HEK293 (cell line): ENCODE data around the gene NUFIP2.

ENCODE experiments used
- CTCF ChIA-PET: fragments of 350-600 bp; formaldehyde crosslinking; extraction: SDS; loops from one replicate; lab custom pipeline; 2021; ENCODE audit warnings: antibody characterized with exemption; lab: Yijun Ruan, JAX
- POLR2A ChIA-PET: fragments of 300-600 bp; formaldehyde crosslinking; extraction: SDS; loops from one replicate; lab custom pipeline; 2020; ENCODE audit warnings: antibody characterized with exemption, inconsistent platforms; lab: Yijun Ruan, JAX
- H3K27ac ChIP-seq: fragments of 200-500 bp; sonication (Bioruptor generic); 2 replicates; pipeline ENCODE4 v1.5.1; 2014; ENCODE audit warnings: low read depth, low read length, control low read depth, inconsistent platforms; ENCODE audit errors: extremely low read depth
- H3K36me3 ChIP-seq, 2 experiments: fragments of 200-500 bp in 1 of 2; sonication (Bioruptor generic) in 1 of 2; 1 replicate in 1 of 2; 2 replicates in 1 of 2; pipeline ENCODE4 v1.5.1; 2014 to 2017; ENCODE audit warnings: inconsistent platforms in 2 of 2, low read length in 2 of 2; ENCODE audit not compliant: control insufficient read depth in 2 of 2, insufficient read depth in 1 of 2
- H3K4me1 ChIP-seq: fragments of 200-500 bp; sonication (Bioruptor generic); 2 replicates; pipeline ENCODE4 v1.5.1; 2014; ENCODE audit warnings: mild to moderate bottlenecking, low read length, inconsistent platforms; ENCODE audit not compliant: control insufficient read depth, insufficient read depth
- H3K4me3 ChIP-seq: 2 replicates; pipeline ENCODE4 v1.5.1; 2011; ENCODE audit warnings: low read depth, mild to moderate bottlenecking, control low read depth, low read length, moderate library complexity
- H3K9me3 ChIP-seq: fragments of 200-500 bp; sonication (Bioruptor generic); 2 replicates; pipeline ENCODE4 v1.5.1; 2014; ENCODE audit warnings: low read depth, low read length, inconsistent platforms; ENCODE audit not compliant: control insufficient read depth, insufficient read depth
- FEZF1 ChIP-seq: fragments of 450-650 bp; formaldehyde crosslinking; IDR thresholded peaks from 2 replicates; pipeline ENCODE4 v1.5.1; 2016; ENCODE audit warnings: missing biosample characterization, missing genetic modification characterization
- GLI4 ChIP-seq: fragments of 450-650 bp; formaldehyde crosslinking; IDR thresholded peaks from 2 replicates; pipeline ENCODE4 v1.5.1; 2016; ENCODE audit warnings: missing biosample characterization, missing genetic modification characterization
- RBAK ChIP-seq: fragments of 450-650 bp; formaldehyde crosslinking; IDR thresholded peaks from 2 replicates; pipeline ENCODE4 v1.5.1; 2016; ENCODE audit warnings: missing biosample characterization, missing genetic modification characterization
- SALL2 ChIP-seq: fragments of 450-650 bp; formaldehyde crosslinking; IDR thresholded peaks from 2 replicates; pipeline ENCODE4 v1.5.0; 2017; ENCODE audit warnings: missing biosample characterization, mild to moderate bottlenecking, missing genetic modification characterization, borderline replicate concordance
- SCRT1 ChIP-seq: fragments of 450-650 bp; formaldehyde crosslinking; IDR thresholded peaks from 2 replicates; pipeline ENCODE4 v1.5.1; 2016; ENCODE audit warnings: missing biosample characterization, missing genetic modification characterization, borderline replicate concordance
- SCRT2 ChIP-seq: fragments of 450-650 bp; formaldehyde crosslinking; IDR thresholded peaks from 2 replicates; pipeline ENCODE4 v1.5.1; 2016; ENCODE audit warnings: missing biosample characterization, missing genetic modification characterization
- TCF7L2 ChIP-seq: IDR thresholded peaks from 2 replicates; pipeline ENCODE4 v1.6.1; 2011; ENCODE audit warnings: low read depth, mild to moderate bottlenecking, inconsistent platforms, low read length, moderate library complexity, borderline replicate concordance
- YY1 ChIP-seq: fragments of 450-650 bp; formaldehyde crosslinking; IDR thresholded peaks from 2 replicates; pipeline ENCODE4 v1.5.1; 2018; ENCODE audit warnings: missing biosample characterization, missing genetic modification characterization
- ZBTB1 ChIP-seq: fragments of 450-650 bp; formaldehyde crosslinking; IDR thresholded peaks from 2 replicates; pipeline ENCODE4 v1.5.1; 2016; ENCODE audit warnings: missing biosample characterization, missing genetic modification characterization
- ZBTB21 ChIP-seq: fragments of 450-650 bp; formaldehyde crosslinking; IDR thresholded peaks from 2 replicates; pipeline ENCODE4 v1.5.1; 2017; ENCODE audit warnings: missing biosample characterization, missing genetic modification characterization
- ZNF112 ChIP-seq: fragments of 450-650 bp; formaldehyde crosslinking; IDR thresholded peaks from 2 replicates; pipeline ENCODE4 v1.5.0; 2017; ENCODE audit warnings: missing biosample characterization, missing genetic modification characterization
- ZNF114 ChIP-seq: fragments of 450-650 bp; formaldehyde crosslinking; IDR thresholded peaks from 2 replicates; pipeline ENCODE4 v1.5.0; 2017; ENCODE audit warnings: missing biosample characterization, missing genetic modification characterization
- ZNF175 ChIP-seq: fragments of 450-650 bp; formaldehyde crosslinking; IDR thresholded peaks from 2 replicates; pipeline ENCODE4 v1.5.1; 2016; ENCODE audit warnings: missing biosample characterization, missing genetic modification characterization
- ZNF211 ChIP-seq: fragments of 450-650 bp; formaldehyde crosslinking; IDR thresholded peaks from 2 replicates; pipeline ENCODE4 v1.5.1; 2016; ENCODE audit warnings: low read depth, missing biosample characterization, missing genetic modification characterization
- ZNF324 ChIP-seq: fragments of 450-650 bp; formaldehyde crosslinking; IDR thresholded peaks from 2 replicates; pipeline ENCODE4 v1.5.1; 2016; ENCODE audit warnings: missing biosample characterization, missing genetic modification characterization
- ZNF501 ChIP-seq: fragments of 450-650 bp; formaldehyde crosslinking; IDR thresholded peaks from 2 replicates; pipeline ENCODE4 v1.5.1; 2016; ENCODE audit warnings: missing biosample characterization, missing genetic modification characterization
- ZNF521 ChIP-seq: fragments of 450-650 bp; formaldehyde crosslinking; IDR thresholded peaks from 2 replicates; pipeline ENCODE4 v1.5.1; 2017; ENCODE audit warnings: missing biosample characterization, mild to moderate bottlenecking, missing genetic modification characterization
- ZNF558 ChIP-seq: fragments of 450-650 bp; formaldehyde crosslinking; IDR thresholded peaks from 2 replicates; pipeline ENCODE4 v1.5.1; 2016; ENCODE audit warnings: missing biosample characterization, missing genetic modification characterization
- ZNF654 ChIP-seq: fragments of 450-650 bp; formaldehyde crosslinking; IDR thresholded peaks from 2 replicates; pipeline ENCODE4 v1.5.1; 2016; ENCODE audit warnings: low read depth, missing biosample characterization, missing genetic modification characterization
- ZNF670 ChIP-seq: fragments of 450-650 bp; formaldehyde crosslinking; IDR thresholded peaks from 2 replicates; pipeline ENCODE4 v1.5.1; 2016; ENCODE audit warnings: missing biosample characterization, missing genetic modification characterization, low read depth
- ZNF768 ChIP-seq: fragments of 450-650 bp; formaldehyde crosslinking; IDR thresholded peaks from 2 replicates; pipeline ENCODE4 v1.5.1; 2018; ENCODE audit warnings: missing biosample characterization, mild to moderate bottlenecking, missing genetic modification characterization
- TF ChIP-seq, protein P1 (sequence below): fragments of 450-650 bp; formaldehyde crosslinking; IDR thresholded peaks from 2 replicates; pipeline ENCODE4 v1.5.1; 2016; ENCODE audit warnings: missing biosample characterization, missing genetic modification characterization
- TF ChIP-seq, protein P2 (sequence below): fragments of 450-650 bp; formaldehyde crosslinking; IDR thresholded peaks from 2 replicates; pipeline ENCODE4 v1.5.1; 2016; ENCODE audit warnings: missing biosample characterization, missing genetic modification characterization
- TF ChIP-seq, protein P3 (sequence below): fragments of 450-650 bp; formaldehyde crosslinking; optimal IDR thresholded peaks from 2 replicates; pipeline ENCODE3; 2016; ENCODE audit warnings: missing biosample characterization, mild to moderate bottlenecking, missing genetic modification characterization
- TF ChIP-seq, protein P4 (sequence below): fragments of 450-650 bp; formaldehyde crosslinking; IDR thresholded peaks from 2 replicates; pipeline ENCODE4 v1.5.1; 2016; ENCODE audit warnings: missing biosample characterization, missing genetic modification characterization
- TF ChIP-seq, protein P5 (sequence below): fragments of 450-650 bp; formaldehyde crosslinking; IDR thresholded peaks from 2 replicates; pipeline ENCODE4 v1.5.1; 2017; ENCODE audit warnings: missing biosample characterization, missing genetic modification characterization

NUFIP2 gene

DNA sequence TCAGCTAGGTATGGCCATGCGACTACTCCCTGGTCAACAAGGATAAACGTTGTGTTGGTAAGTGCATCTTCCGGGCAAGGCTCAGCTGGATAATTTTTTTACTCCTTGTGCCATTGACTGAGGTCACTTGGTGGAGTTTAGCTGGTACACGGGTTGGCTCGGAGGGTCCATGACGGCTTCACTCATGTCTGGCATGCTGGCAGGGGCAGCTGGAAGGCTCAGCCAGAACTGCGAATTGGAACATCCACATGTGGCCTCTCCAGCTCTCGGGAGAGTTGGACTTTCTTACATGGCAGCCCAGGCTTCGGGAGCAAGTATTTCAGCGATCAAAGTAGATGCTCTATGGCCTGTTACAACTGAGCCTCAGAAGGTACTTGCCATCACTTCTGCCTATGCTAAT lies 78.8 kb downstream of the NUFIP2 start (continued):
- TF ChIP-seq, protein P1, sequence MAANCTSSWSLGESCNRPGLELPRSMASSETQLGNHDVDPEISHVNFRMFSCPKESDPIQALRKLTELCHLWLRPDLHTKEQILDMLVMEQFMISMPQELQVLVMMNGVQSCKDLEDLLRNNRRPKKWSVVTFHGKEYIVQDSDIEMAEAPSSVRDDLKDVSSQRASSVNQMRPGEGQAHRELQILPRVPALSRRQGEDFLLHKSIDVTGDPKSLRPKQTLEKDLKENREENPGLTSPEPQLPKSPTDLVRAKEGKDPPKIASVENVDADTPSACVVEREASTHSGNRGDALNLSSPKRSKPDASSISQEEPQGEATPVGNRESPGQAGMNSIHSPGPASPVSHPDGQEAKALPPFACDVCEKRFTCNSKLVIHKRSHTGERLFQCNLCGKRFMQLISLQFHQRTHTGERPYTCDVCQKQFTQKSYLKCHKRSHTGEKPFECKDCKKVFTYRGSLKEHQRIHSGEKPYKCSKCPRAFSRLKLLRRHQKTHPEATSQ, result no peak
- TF ChIP-seq ZNF558 (no peak), ZNF521 (tag by site-specific recombination) (no peak), ZNF670 (no peak), ZNF112 (no peak), ZBTB1 (tag by site-specific recombination) (no peak), ZNF114 (no peak), GLI4 (tag by site-specific recombination) (no peak)
- TF ChIP-seq, protein P2, sequence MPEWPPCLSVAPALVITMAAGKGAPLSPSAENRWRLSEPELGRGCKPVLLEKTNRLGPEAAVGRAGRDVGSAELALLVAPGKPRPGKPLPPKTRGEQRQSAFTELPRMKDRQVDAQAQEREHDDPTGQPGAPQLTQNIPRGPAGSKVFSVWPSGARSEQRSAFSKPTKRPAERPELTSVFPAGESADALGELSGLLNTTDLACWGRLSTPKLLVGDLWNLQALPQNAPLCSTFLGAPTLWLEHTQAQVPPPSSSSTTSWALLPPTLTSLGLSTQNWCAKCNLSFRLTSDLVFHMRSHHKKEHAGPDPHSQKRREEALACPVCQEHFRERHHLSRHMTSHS (tag by site-specific recombination), result no peak
- TF ChIP-seq, protein P3, sequence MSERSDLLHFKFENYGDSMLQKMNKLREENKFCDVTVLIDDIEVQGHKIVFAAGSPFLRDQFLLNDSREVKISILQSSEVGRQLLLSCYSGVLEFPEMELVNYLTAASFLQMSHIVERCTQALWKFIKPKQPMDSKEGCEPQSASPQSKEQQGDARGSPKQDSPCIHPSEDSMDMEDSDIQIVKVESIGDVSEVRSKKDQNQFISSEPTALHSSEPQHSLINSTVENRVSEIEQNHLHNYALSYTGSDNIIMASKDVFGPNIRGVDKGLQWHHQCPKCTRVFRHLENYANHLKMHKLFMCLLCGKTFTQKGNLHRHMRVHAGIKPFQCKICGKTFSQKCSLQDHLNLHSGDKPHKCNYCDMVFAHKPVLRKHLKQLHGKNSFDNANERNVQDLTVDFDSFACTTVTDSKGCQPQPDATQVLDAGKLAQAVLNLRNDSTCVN (tag by site-specific recombination), result no peak

DNA sequence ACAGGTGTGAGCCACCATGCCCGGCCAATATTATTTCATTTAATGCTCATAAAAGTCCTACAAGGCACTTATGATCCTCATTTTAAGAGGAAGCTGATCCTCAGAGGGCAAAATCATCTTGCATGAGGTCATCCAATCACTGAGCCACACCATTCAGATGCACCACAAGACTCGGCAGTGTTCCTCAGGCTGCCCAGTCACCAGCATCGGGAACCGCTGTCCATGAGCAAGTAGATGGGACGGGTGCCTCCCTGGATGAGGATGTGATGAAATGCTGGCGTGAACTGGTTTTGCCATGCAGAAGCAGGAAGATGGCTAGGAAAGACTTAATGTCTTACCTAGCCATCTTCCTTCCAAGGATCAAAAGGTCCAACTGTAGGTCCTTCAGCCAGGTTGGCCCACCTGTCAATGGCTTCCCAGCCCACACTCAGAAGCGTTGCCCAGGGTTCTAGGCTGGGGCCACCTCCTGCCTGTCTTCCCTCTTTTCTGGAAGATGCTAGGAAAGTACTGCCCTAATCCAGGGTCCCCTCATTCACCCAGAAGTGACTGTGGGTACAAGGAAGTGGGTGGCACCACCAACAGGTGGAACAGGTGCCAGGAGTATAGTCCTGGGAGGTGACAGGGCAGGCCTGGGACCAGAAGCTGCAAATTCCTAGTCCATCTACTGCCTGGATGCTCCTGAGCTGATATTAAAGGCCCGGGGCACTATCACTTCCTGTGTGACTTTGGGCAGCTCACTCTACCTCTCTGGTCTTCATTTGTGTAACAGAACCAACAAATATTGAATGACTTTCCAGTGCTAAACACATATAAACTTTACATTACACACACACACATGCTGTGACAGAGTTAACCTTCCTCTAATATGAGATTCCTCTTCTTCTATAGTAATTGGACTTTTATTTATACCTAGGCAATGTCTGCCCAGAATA lies 79.5 kb downstream of the NUFIP2 start:
- Histone ChIP-seq H3K27ac (no peak overlapping the region), H3K9me3 (no peaks in the 10 kb centered on the region), H3K4me3 (no peak overlapping the region), H3K36me3 (no peaks in the 10 kb centered on the region), H3K4me1 (no peaks in the 10 kb centered on the region)
- CTCF ChIA-PET, result interaction anchor here (0.5 to 12.0 kb wide), 7 partner anchors 11 to 249 kb away, joined by 3 to 235 read pairs (median 6); no protein-coding TSS in a partner anchor
- TF ChIP-seq, protein P4, sequence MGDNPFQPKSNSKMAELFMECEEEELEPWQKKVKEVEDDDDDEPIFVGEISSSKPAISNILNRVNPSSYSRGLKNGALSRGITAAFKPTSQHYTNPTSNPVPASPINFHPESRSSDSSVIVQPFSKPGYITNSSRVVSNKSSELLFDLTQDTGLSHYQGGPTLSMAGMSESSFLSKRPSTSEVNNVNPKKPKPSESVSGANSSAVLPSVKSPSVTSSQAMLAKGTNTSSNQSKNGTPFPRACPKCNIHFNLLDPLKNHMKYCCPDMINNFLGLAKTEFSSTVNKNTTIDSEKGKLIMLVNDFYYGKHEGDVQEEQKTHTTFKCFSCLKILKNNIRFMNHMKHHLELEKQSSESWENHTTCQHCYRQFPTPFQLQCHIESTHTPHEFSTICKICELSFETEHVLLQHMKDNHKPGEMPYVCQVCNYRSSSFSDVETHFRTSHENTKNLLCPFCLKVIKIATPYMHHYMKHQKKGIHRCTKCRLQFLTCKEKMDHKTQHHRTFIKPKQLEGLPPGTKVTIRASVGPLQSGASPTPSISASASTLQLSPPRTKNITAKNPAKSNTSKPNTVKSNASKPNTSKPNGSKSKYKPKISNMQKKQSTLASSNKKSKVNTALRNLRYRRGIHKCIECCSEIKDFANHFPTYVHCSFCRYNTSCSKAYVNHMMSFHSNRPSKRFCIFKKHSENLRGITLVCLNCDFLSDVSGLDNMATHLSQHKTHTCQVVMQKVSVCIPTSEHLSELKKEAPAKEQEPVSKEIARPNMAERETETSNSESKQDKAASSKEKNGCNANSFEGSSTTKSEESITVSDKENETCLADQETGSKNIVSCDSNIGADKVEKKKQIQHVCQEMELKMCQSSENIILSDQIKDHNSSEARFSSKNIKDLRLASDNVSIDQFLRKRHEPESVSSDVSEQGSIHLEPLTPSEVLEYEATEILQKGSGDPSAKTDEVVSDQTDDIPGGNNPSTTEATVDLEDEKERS (tag by site-specific recombination), result no peak
- no peak for TF ChIP-seq ZNF324 (tag by site-specific recombination)
- TF ChIP-seq FEZF1 (tag by site-specific recombination), result no peak
- peak; percentile 85 for TF ChIP-seq SCRT2 (tag by site-specific recombination)
- TF ChIP-seq SCRT1 (tag by site-specific recombination), result peak; percentile 41; the same call in 1 of the 2 replicates
- TF ChIP-seq ZNF768 (tag by site-specific recombination), result peak; percentile 59; the same call in 1 of the 2 replicates
- POLR2A ChIA-PET, result no interaction called here

DNA sequence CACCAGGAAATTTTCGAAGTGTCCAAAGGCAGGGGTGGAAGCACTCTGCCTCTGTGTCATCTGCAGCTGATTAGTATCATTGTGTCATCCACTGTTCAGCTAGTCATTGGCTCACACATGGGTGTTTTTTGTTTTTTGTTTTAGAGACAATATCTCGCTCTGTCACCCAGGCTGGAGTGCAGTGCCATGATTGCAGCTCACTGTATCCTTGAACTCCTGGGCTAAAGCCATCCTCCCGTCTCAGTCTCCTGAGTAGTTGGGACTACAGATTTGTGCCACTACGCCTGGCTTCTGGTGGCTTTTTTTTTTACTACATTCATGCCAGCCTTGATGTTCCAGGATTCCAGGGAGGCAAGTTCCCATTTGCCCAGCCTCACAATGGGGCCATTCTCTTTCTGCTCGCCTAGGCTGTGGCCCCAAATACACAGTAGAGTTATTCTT lies 81.2 kb downstream of the NUFIP2 start:
- POLR2A ChIA-PET, result no interaction called here
- Histone ChIP-seq H3K4me3 (no peak overlapping the region), H3K4me1 (no peaks in the 10 kb centered on the region), H3K9me3 (no peaks in the 10 kb centered on the region), H3K36me3 (no peaks in the 10 kb centered on the region), H3K27ac (no peak overlapping the region)
- CTCF ChIA-PET, result interaction anchor here (1.4 to 12.0 kb wide), 8 partner anchors 8 to 96 kb away, joined by 3 to 235 read pairs (median 6); partner anchors contain the start of gene MYO18A
- TF ChIP-seq FEZF1 (tag by site-specific recombination) (no peak), ZNF654 (tag by site-specific recombination) (no peak), ZNF175 (no peak), SALL2 (tag by site-specific recombination) (no peak), ZNF211 (no peak), ZNF501 (tag by site-specific recombination) (no peak), YY1 (tag by site-specific recombination) (no peak), TCF7L2 (no peak), ZBTB21 (no peak), RBAK (tag by site-specific recombination) (no peak)
- TF ChIP-seq, protein P5, sequence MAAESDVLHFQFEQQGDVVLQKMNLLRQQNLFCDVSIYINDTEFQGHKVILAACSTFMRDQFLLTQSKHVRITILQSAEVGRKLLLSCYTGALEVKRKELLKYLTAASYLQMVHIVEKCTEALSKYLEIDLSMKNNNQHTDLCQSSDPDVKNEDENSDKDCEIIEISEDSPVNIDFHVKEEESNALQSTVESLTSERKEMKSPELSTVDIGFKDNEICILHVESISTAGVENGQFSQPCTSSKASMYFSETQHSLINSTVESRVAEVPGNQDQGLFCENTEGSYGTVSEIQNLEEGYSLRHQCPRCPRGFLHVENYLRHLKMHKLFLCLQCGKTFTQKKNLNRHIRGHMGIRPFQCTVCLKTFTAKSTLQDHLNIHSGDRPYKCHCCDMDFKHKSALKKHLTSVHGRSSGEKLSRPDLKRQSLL (tag by site-specific recombination), result no peak
